ENCODE measurements around the gene LUC7L3.
"Not testable (repeated sequence)": the region's sequence is repeated elsewhere in the genome, so short reads cannot be mapped to it uniquely, and the experiment has no call there.

Gene LUC7L3

DNA sequence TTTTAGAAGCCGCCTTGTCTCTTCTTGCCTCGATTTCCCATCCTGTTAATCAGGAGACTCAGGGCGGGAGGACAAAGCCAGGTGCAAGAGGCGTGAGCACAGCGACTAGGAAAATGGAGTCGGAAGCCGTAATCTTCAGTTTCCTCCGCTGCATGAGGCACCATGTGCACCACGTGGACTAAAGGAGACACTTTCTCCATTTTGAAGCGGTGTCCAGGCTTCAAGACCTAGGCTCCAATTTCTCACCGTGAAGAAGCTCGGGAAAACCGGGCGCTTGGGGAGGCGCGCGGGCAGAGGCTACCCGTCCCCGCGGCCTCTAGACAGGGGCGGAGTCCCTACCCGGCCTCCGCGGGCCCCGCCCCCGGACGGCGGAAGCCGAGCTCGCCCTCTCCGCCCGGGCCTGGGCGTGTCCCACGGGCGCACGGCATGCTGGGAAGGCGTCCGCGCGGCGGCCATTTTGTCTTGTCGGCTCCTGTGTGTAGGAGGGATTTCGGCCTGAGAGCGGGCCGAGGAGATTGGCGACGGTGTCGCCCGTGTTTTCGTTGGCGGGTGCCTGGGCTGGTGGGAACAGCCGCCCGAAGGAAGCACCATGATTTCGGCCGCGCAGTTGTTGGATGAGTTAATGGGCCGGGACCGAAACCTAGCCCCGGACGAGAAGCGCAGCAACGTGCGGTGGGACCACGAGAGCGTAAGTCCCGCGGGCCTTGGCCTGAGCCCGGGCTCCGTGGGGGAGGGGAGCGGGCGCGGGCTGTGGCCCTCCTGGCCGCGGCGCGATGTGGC, at the start of gene LUC7L3:
LUC7L3 (plus strand) TSS at position 460 of the 780 bp plus-strand sequence; CDS start at position 590, 130 bp downstream.
- peak; percentile 97 for DNase-seq
- in situ Hi-C loops (cut with MboI; ENCODE audit: low pct_unique_long_range_greater_than_20kb, low sequenced_read_pairs) = no loop called here

DNA sequence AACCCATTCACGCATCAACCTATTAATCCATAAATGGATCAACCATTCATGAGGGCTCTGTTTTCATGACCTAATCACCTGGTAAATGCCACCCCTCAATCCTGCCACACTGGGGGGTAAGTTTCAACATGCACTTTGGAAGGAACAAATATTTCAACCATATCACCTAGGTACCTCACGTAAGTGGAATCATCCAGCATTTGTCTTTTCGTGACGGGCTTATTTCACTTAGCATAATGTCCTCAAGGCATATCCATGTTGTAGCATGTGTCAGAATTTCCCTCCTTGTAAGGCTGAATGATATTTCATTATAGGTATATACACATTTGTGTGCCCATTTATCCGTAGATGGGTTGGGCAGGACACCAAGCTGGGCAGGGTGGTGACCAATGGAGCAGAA, 47.3 kb upstream of the LUC7L3 start:
- in situ Hi-C loops (cut with MboI; ENCODE audit: low pct_unique_long_range_greater_than_20kb, low sequenced_read_pairs) = no loop called here
- no peak for DNase-seq

DNA sequence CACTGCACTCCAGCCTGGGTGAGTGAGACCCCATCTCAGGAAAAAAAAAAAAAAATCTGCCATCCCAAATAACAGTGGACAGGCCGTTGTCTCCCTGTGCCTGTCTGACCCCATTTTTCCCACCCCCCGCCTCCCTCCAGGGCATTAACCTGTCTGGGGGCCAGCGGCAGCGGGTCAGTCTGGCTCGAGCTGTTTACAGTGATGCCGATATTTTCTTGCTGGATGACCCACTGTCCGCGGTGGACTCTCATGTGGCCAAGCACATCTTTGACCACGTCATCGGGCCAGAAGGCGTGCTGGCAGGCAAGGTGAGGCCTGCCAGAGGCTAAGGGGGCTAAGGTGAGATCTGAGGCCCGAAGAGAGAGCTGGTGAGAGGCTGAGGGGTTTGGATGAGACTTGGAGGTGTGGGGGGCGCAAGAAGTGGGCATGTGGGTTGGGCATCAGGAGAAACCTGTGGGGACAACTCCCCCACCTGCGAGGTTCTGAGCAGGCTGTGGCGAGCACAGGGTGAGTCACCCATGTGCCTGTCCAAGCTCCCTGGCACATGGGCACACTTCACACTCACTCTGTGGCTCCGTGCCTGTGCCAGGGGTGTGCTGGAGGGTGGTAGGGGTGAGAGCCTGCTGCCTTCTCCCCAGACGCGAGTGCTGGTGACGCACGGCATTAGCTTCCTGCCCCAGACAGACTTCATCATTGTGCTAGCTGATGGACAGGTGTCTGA, 46.4 kb upstream of the LUC7L3 start:
- in situ Hi-C loops (cut with MboI; ENCODE audit: low pct_unique_long_range_greater_than_20kb, low sequenced_read_pairs) = no loop called here
- DNase-seq = no peak

- DNase-seq = no peak
- in situ Hi-C loops (cut with MboI; ENCODE audit: low pct_unique_long_range_greater_than_20kb, low sequenced_read_pairs) = no loop called here
These were observed 44.2 kb upstream of the LUC7L3 start for GRCh38 chr17:50675190-50675589.

- DNase-seq = no peak
- in situ Hi-C loops (cut with MboI; ENCODE audit: low pct_unique_long_range_greater_than_20kb, low sequenced_read_pairs) = no loop called here
These were observed 43.8 kb upstream of the LUC7L3 start for GRCh38 chr17:50675627-50676026.

- no peak for DNase-seq
- in situ Hi-C loops (cut with MboI; ENCODE audit: low pct_unique_long_range_greater_than_20kb, low sequenced_read_pairs) = no loop called here
These were observed 43.1 kb upstream of the LUC7L3 start for GRCh38 chr17:50676065-50676975.

GRCh38 chr17:50677851-50678375, 41.5 kb upstream of the LUC7L3 start:
- in situ Hi-C loops (cut with MboI; ENCODE audit: low pct_unique_long_range_greater_than_20kb, low sequenced_read_pairs) = no loop called here
- DNase-seq = no peak

- in situ Hi-C loops (cut with MboI; ENCODE audit: low pct_unique_long_range_greater_than_20kb, low sequenced_read_pairs) = no loop called here
These were observed 40.3 kb upstream of the LUC7L3 start for GRCh38 chr17:50679008-50679544.

GRCh38 chr17:50680126-50680525, 39.3 kb upstream of the LUC7L3 start:
- DNase-seq = no peak
- in situ Hi-C loops (cut with MboI; ENCODE audit: low pct_unique_long_range_greater_than_20kb, low sequenced_read_pairs) = no loop called here

More at GRCh38 chr17:50679008-50679544, 40.3 kb upstream of the LUC7L3 start:
- no peak for DNase-seq

- in situ Hi-C loops (cut with MboI; ENCODE audit: low pct_unique_long_range_greater_than_20kb, low sequenced_read_pairs); DNase-seq: not testable (repeated sequence)
These were observed 38.7 kb upstream of the LUC7L3 start for GRCh38 chr17:50680543-50681262.

DNA sequence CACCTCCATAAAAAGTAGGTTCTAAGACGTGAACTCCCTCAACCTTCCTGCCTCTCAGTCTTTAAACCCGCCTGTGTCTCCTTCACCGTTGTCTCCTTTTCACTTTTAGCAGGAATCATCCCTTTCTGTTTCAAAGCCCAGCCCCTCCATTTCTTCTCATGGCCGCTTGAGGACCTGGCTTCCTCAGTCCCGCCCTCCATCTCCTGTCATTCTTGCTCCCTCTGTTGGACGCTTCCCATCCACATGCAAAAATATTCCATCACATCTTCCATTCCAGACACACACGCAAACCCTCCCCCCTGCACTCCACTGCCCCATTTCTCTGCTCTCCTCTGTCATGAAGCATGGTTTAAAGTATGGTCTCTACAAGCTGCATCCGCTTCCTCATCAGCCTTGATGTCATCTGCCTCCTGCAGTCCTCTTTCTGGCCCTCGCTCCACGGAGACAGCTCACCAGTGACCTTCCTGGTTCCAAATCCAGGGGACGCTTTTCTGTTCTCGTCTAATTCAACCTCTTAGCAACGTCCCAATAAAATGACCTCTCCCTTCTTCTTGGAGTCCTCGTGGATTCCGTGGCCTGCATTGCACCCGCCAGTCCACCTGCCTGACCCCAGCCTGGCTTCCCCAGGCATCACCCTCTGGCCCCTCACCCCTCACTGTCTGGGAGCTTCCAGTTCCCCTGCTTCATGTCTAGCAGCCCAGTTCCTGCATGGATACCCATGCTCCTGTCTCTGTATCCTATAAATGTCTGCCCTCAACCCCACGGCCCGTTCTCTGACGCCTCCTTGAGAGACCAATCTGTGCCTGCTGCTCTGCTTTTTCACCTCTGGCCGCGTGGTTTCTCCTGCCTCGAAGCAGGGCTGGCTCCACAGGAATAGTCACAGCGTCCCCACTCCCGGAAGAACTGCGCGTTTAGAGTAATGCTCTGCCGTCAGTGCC, 37.9 kb upstream of the LUC7L3 start:
- peak; percentile 81 for DNase-seq
- in situ Hi-C loops (cut with MboI; ENCODE audit: low pct_unique_long_range_greater_than_20kb, low sequenced_read_pairs) = no loop called here

DNA sequence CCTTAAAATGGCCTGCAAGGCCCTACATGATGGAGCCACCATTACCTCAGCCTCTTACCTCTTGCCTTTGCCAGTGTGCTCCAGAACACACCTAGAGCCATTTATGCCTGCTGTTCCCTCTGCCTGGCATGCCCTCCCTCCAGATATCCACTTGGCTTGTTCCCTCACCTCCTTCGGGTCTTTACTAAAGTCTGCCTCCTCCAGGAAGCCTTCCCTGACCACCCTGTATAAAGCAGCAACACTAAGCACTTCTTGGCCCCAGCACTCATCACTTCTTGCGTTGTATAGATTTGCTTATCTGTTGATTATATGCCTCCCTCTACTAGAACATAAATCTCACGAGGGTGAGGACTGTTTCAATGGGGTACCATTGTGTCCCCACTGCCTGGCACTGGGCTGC, 37.0 kb upstream of the LUC7L3 start:
- in situ Hi-C loops (cut with MboI; ENCODE audit: low pct_unique_long_range_greater_than_20kb, low sequenced_read_pairs) = no loop called here

GRCh38 chr17:50682938-50683337, 36.5 kb upstream of the LUC7L3 start:
- no peak for DNase-seq
- in situ Hi-C loops (cut with MboI; ENCODE audit: low pct_unique_long_range_greater_than_20kb, low sequenced_read_pairs) = no loop called here

More for the DNA sequence above, 37.0 kb upstream of the LUC7L3 start:
- DNase-seq = no peak

DNA sequence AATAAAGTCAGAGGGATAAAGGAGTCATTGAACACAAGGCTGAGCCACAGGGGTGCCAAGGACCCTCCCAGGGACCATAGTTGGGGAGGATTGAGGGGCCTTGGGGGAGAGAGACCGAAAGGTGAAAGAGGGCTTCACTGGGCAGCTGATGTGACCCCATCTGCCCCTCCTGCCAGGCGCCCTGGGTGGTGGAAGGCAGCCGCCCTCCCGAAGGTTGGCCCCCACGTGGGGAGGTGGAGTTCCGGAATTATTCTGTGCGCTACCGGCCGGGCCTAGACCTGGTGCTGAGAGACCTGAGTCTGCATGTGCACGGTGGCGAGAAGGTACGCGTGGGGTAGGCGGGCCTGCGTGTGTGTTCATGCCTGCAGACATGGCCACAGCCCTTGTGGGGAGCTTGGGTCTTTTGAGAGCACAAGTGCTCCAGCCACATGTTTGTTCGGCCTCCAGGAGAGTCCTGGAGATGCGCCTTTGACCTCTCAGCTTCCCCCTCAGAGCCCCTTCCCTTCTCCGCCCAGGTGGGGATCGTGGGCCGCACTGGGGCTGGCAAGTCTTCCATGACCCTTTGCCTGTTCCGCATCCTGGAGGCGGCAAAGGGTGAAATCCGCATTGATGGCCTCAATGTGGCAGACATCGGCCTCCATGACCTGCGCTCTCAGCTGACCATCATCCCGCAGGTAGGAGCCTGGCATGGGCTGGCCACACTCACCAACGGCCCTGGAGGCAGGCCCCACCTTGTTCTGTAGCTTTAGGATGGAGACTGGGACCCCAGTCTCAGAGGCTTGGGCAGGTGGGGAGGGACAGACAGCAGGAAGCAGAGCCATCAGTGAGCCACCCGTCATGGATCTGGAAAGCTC, 35.7 kb upstream of the LUC7L3 start:
- DNase-seq = no peak

GRCh38 chr17:50684288-50684611, 35.2 kb upstream of the LUC7L3 start:
- in situ Hi-C loops (cut with MboI; ENCODE audit: low pct_unique_long_range_greater_than_20kb, low sequenced_read_pairs) = no loop called here
- DNase-seq = no peak

More for the DNA sequence above, 35.7 kb upstream of the LUC7L3 start:
- in situ Hi-C loops (cut with MboI; ENCODE audit: low pct_unique_long_range_greater_than_20kb, low sequenced_read_pairs) = no loop called here

GRCh38 chr17:50684612-50685333, 34.6 kb upstream of the LUC7L3 start:
- no peak for DNase-seq
- in situ Hi-C loops (cut with MboI; ENCODE audit: low pct_unique_long_range_greater_than_20kb, low sequenced_read_pairs) = no loop called here

Data from KBM-7 (cell line).